Omental fat pad (tissue), 4 donors: Measurements from ENCODE around the gene RAC2. TPM values are rescaled to one million over a fixed set of nuclear protein-coding genes. Genes with fewer than 3 reads are reported as not detected.

Experiments used
- ATAC-seq: fragments of 150-250 bp; one replicate; pipeline ENCODE4 v1.9.1; 2016; ENCODE audit warnings: mild to moderate bottlenecking, moderate library complexity; ENCODE audit not compliant: low FRiP score
- DNase-seq: peaks from one replicate; pipeline ENCODE4 v3.0.0-alpha.2; 2019; ENCODE audit warnings: low spot score
- total RNA-seq, 4 donors: library from RNA; depleted of rRNA; stranded (reverse); fragments of >200 nt; gene quantifications; one replicate each; pipeline ENCODE4 v1.1.0, GENCODE V29; 2016
- TF ChIP-seq, protein P1 (sequence below), 3 donors: fragments of 450-650 bp; IDR thresholded peaks; one replicate each; pipeline ENCODE4 v1.5.1; 2016 to 2017; ENCODE audit warnings: antibody characterized with exemption in 3 of 3, mild to moderate bottlenecking in 3 of 3, moderate library complexity in 2 of 3

RAC2 gene
- 10 to 100 TPM; 11.0 to 51.6 (median 20.0) TPM for total RNA-seq

DNA sequence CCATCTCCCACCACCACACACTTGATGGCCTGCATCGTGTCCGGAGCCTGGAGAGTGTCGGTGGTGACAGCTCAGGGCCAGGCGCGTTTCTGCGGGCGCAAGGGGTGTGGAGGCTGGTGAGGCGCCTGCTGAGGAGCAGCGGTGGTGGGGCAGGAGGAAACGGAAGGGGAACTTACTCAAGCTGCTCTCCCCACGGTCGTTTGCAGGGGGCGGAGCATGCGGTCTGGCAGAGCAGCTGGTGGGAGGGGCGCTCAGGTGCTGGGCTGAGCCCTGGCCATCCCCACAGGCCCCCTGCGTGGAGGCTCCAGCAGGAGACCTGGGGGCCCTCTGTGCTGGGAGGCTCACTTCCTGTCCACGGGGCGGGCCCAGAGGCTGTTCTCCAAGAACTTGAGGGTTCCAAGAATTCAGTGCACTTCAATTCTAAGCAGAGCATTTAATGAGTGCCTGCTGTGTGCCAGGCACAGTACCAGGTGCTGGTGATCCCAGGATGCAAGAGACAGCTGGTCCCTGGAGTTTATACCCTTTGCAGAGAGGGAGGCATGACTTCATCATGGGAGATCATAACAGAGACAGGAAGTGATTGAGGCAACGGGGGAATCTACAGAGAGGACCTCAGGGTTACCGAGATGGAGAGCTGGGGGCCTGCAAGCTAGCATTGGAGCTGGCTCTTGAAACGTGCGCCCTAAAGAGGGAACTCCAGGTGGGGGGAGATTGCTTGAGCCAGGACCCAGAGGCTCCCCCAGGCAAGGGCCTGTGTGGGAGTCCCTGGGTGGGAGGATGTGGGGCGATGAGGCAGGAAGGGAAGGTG, at the start of gene RAC2:
RAC2 (minus strand) TSS at position 156 of the 808 bp plus-strand sequence; CDS start at position 35, 121 bp downstream.
- TF ChIP-seq, protein P1, sequence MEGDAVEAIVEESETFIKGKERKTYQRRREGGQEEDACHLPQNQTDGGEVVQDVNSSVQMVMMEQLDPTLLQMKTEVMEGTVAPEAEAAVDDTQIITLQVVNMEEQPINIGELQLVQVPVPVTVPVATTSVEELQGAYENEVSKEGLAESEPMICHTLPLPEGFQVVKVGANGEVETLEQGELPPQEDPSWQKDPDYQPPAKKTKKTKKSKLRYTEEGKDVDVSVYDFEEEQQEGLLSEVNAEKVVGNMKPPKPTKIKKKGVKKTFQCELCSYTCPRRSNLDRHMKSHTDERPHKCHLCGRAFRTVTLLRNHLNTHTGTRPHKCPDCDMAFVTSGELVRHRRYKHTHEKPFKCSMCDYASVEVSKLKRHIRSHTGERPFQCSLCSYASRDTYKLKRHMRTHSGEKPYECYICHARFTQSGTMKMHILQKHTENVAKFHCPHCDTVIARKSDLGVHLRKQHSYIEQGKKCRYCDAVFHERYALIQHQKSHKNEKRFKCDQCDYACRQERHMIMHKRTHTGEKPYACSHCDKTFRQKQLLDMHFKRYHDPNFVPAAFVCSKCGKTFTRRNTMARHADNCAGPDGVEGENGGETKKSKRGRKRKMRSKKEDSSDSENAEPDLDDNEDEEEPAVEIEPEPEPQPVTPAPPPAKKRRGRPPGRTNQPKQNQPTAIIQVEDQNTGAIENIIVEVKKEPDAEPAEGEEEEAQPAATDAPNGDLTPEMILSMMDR (IDR thresholded peaks at IDR 0.05), result no peak
- DNase-seq (no peak), ATAC-seq (no peak)

DNA sequence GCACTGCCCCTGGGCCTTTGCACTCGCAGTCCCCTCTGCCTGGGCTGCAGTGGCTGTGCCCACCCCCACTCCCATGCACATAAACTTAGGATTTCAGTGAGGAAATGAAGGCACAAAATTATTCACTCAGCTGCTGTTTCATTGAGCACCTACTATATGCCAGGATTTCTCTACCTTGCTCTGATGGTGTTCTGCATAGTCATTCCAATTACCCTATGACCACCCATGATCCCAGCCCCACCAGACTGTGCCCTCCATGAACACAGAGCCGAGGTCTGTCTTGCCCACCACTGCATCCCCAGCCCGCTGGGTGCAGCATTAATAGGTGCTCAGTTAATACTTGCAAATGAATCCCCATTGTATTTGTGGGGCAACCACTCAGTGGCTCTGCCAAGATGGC, 49.1 kb upstream of the RAC2 start:
- no peak for ATAC-seq

DNA sequence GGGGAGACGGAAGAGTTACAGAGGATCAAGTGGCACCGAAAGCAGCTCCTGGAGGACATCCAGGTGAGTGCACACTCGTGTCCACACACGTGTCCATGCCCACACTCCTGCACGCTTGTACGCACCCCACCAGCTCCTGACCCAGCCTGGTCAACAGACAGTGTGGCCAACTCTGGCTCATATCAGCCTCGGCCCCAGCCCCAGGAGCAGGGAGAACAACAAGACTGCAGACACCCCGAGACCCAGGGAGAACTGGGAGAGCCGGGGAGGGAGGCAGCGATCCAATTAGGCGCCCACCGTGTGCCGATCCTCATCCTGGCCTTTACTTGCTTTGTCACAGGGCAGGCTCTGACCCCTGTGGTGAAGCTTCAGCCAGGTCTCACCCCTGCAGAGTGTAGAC, 48.6 kb upstream of the RAC2 start:
- ATAC-seq, result no peak
- no peak for DNase-seq
- TF ChIP-seq, protein P1 (IDR thresholded peaks at IDR 0.05), result no peak

More for the DNA sequence above, 49.1 kb upstream of the RAC2 start:
- TF ChIP-seq, protein P1 (IDR thresholded peaks at IDR 0.05), result no peak
- no peak for DNase-seq

DNA sequence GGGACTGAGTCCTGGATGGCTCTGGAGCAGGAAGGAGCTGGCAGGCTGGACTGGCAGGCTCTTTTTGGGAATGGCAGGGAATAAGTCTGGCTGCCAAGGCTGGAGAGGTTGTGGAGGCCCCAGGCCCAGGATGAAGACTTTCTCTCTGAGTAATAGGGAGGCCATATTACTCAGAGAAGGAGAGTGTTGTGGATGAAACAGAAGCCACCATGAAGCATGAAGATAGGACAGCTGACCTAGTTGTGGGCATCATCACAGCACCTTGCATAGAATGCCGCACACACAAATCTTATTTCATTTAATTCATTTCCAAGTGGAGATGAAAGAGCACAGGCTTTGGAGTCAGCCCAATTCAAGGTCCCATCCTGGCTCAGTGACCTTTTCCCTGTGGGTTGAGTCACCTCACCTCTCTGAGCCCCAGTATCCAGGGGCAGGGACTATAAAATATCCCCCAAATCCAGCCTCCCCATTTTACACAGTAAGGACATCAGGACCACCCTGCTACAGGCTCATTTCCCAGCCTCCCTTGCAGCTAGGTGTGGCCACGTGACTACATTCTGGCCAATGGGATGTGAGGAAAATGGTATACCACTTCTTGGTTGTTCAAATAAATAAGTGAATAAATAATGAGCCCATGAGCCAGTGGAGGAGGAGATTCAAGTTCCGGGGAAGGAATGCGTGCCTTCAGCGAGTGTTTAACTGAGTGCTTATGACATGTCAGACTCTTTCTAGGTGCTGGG, 47.7 kb upstream of the RAC2 start:
- TF ChIP-seq, protein P1 (IDR thresholded peaks at IDR 0.05), result no peak
- no peak for DNase-seq
- ATAC-seq, result no peak

DNA sequence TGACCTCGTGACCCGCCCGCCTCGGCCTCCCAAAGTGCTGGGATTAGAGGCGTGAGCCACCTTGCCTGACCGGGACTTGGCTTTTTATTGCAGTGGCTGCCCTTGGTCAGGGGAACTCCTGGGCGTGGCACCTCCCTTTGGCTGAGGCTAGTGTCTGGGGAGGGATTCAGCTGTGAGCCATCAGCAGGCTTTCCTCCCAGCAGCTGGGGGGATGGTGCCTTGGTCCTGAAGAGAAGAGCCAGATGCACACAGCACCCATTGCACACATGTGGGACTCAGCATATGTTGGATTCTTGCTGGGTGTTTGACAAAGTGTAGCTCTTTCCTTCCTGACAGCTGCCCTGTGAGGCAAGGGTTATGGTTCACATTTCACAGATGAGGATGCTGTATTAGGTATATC, 46.7 kb upstream of the RAC2 start:
- ATAC-seq, result no peak
- TF ChIP-seq, protein P1 (IDR thresholded peaks at IDR 0.05), result no peak
- no peak for DNase-seq

DNA sequence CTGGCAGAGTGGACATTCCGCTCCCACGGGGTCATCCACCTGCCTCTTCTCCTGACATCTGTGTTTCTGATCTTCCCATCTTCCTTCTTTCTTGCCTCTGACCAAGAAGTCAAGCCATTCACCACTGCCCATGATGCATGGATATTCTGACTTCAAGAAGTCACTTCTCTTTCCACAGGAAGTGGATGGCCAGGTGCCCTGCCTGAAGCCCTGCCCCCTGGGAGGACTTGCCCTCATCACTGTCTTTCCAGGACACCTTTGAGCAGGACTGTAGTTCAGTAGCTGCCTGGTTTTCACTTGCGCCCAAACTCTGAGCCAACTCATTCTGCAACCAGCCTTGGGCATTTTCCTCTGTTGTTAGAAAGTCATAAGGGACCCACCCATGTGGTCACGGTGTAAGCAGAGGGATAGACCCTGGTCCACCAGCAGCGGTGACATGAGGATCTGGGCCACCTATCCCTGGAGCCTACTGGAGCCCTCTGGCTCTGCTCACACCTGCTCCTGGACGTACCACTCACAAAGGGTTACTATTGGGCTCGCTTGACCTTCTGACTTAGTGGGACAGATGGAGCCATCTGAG, 45.2 kb upstream of the RAC2 start:
- TF ChIP-seq, protein P1 (IDR thresholded peaks at IDR 0.05), result no peak
- ATAC-seq, result no peak
- no peak for DNase-seq
